Activated naive CD4-positive, alpha-beta T cell treated with anti-CD3 and anti-CD28 coated beads, Interleukin-2, amount 10 ng/mL, durations not matched to agents 7 days and 5 days (primary cell): Measurements from ENCODE around the gene THAP3.
A peak's percentile ranks its signal among the peaks of the same experiment; 100 is the strongest.
"Not testable (repeated sequence)": the region's sequence is repeated elsewhere in the genome, so short reads cannot be mapped to it uniquely, and the experiment has no call there.

Source experiments
- CTCF ChIA-PET: fragments of 350-600 bp; sonication (Branson Sonifier 250); formaldehyde crosslinking; loops from one replicate; lab custom pipeline; 2021; ENCODE audit warnings: antibody characterized with exemption; lab: Charles Lee
- DNase-seq: peaks from one replicate; pipeline ENCODE4 v3.0.0-alpha.2; 2020
- H3K27ac Mint-ChIP-seq: one replicate; pipeline ENCODE4 v1.8.0; 2021; ENCODE audit warnings: mild to moderate bottlenecking, moderate library complexity, mixed read lengths
- H3K27me3 Mint-ChIP-seq: one replicate; pipeline ENCODE4 v1.8.0; 2021; ENCODE audit warnings: mild to moderate bottlenecking, mixed read lengths
- H3K36me3 Mint-ChIP-seq: one replicate; pipeline ENCODE4 v1.8.0; 2021; ENCODE audit warnings: mixed read lengths
- H3K4me1 Mint-ChIP-seq: one replicate; pipeline ENCODE4 v1.8.0; 2021; ENCODE audit warnings: mixed read lengths
- H3K4me3 Mint-ChIP-seq: one replicate; pipeline ENCODE4 v1.8.0; 2021; ENCODE audit warnings: mild to moderate bottlenecking, moderate library complexity, mixed read lengths
- H3K9me3 Mint-ChIP-seq: one replicate; pipeline ENCODE4 v1.8.0; 2021; ENCODE audit warnings: mixed read lengths

The THAP3 gene

GRCh38 chr1:6645018-6645417 lies 20.4 kb downstream of the THAP3 start:
- Mint-ChIP-seq H3K4me1 (peaks cover 4% of the 10 kb centered on the region), H3K27me3 (no peaks in the 10 kb centered on the region), H3K27ac (no peak overlapping the region), H3K4me3 (no peak overlapping the region), H3K36me3 (peaks cover 6% of the 10 kb centered on the region), H3K9me3 (no peaks in the 10 kb centered on the region)
- no peak for DNase-seq
- CTCF ChIA-PET: interaction anchor here (1.0 to 5.9 kb wide), 8 partner anchors 9 to 161 kb away, joined by 3 to 43 read pairs (median 4); no protein-coding TSS in a partner anchor

GRCh38 chr1:6646499-6647148 lies 22.0 kb downstream of the THAP3 start:
- CTCF ChIA-PET: interaction anchor here (0.6 to 5.9 kb wide), 31 partner anchors 9 to 262 kb away, joined by 3 to 43 read pairs (median 4); partner anchors contain the start of gene NOL9
- Mint-ChIP-seq H3K36me3 (peaks cover 6% of the 10 kb centered on the region), H3K4me3 (no peak overlapping the region), H3K9me3 (no peaks in the 10 kb centered on the region), H3K27ac (no peak overlapping the region), H3K27me3 (no peaks in the 10 kb centered on the region), H3K4me1 (peaks cover 4% of the 10 kb centered on the region)
- peak; percentile 55 for DNase-seq

GRCh38 chr1:6648556-6648955 lies 23.9 kb downstream of the THAP3 start:
- no peaks in the 10 kb centered on the region for H3K27me3 Mint-ChIP-seq
- H3K27ac Mint-ChIP-seq: no peak overlapping the region
- no peaks in the 10 kb centered on the region for H3K9me3 Mint-ChIP-seq
- no peak for DNase-seq
- H3K36me3 Mint-ChIP-seq: peaks cover 6% of the 10 kb centered on the region
- no peak overlapping the region for H3K4me3 Mint-ChIP-seq
- peaks cover 4% of the 10 kb centered on the region for H3K4me1 Mint-ChIP-seq
- CTCF ChIA-PET: interaction anchor here (0.8 to 5.9 kb wide), 3 partner anchors 92 to 161 kb away, joined by 3 to 43 read pairs (median 4); partner anchors contain the start of gene TAS1R1

GRCh38 chr1:6651909-6652308 lies 27.2 kb downstream of the THAP3 start:
- peaks cover 4% of the 10 kb centered on the region for H3K4me1 Mint-ChIP-seq
- no peak overlapping the region for H3K4me3 Mint-ChIP-seq
- H3K27me3 Mint-ChIP-seq: no peaks in the 10 kb centered on the region
- CTCF ChIA-PET: interaction anchor here (0.9 kb wide), 1 partner anchor 20 kb away, joined by 4 read pairs; no protein-coding TSS in a partner anchor
- no peaks in the 10 kb centered on the region for H3K9me3 Mint-ChIP-seq
- no peak for DNase-seq
- H3K36me3 Mint-ChIP-seq: peaks cover 6% of the 10 kb centered on the region
- H3K27ac Mint-ChIP-seq: no peak overlapping the region

- H3K4me3 Mint-ChIP-seq: no peak overlapping the region
- peaks cover 6% of the 10 kb centered on the region for H3K4me1 Mint-ChIP-seq
- no peaks in the 10 kb centered on the region for H3K9me3 Mint-ChIP-seq
- H3K36me3 Mint-ChIP-seq: peaks cover 6% of the 10 kb centered on the region
- DNase-seq: no peak
- H3K27ac Mint-ChIP-seq: no peak overlapping the region
- no peaks in the 10 kb centered on the region for H3K27me3 Mint-ChIP-seq
- CTCF ChIA-PET: interaction anchor here (1.0 kb wide), 1 partner anchor 9 kb away, joined by 3 read pairs; no protein-coding TSS in a partner anchor
These were observed 28.3 kb downstream of the THAP3 start for GRCh38 chr1:6652986-6653385.

- H3K4me3 Mint-ChIP-seq: no peak overlapping the region
- no peak overlapping the region for H3K27ac Mint-ChIP-seq
- CTCF ChIA-PET: interaction anchor here (1.0 to 1.3 kb wide), 3 partner anchors 8 to 17 kb away, joined by 3 read pairs; no protein-coding TSS in a partner anchor
- no peak for DNase-seq
- H3K27me3 Mint-ChIP-seq: no peaks in the 10 kb centered on the region
- no peaks in the 10 kb centered on the region for H3K9me3 Mint-ChIP-seq
- peaks cover 6% of the 10 kb centered on the region for H3K36me3 Mint-ChIP-seq
- peaks cover 6% of the 10 kb centered on the region for H3K4me1 Mint-ChIP-seq
These were observed 29.0 kb downstream of the THAP3 start for GRCh38 chr1:6653436-6654290.

GRCh38 chr1:6657138-6657537 lies 32.5 kb downstream of the THAP3 start:
- Mint-ChIP-seq H3K36me3 (peaks cover 6% of the 10 kb centered on the region), H3K27me3 (no peaks in the 10 kb centered on the region), H3K27ac (no peak overlapping the region), H3K9me3 (no peaks in the 10 kb centered on the region), H3K4me1 (peaks cover 6% of the 10 kb centered on the region), H3K4me3 (no peak overlapping the region)
- no peak for DNase-seq
- CTCF ChIA-PET: interaction anchor here (1.2 kb wide), 1 partner anchor 11 kb away, joined by 3 read pairs; no protein-coding TSS in a partner anchor

- H3K9me3 Mint-ChIP-seq: no peaks in the 10 kb centered on the region
- H3K4me3 Mint-ChIP-seq: no peak overlapping the region
- CTCF ChIA-PET: interaction anchor here (1.2 kb wide), 1 partner anchor 11 kb away, joined by 3 read pairs; no protein-coding TSS in a partner anchor
These were observed 33.8 kb downstream of the THAP3 start for GRCh38 chr1:6658359-6659060.

GRCh38 chr1:6660415-6661049 lies 35.9 kb downstream of the THAP3 start:
- peaks cover 6% of the 10 kb centered on the region for H3K4me1 Mint-ChIP-seq

More at GRCh38 chr1:6658359-6659060, 33.8 kb downstream of the THAP3 start:
- H3K4me1 Mint-ChIP-seq: peaks cover 6% of the 10 kb centered on the region
- DNase-seq: no peak
- H3K36me3 Mint-ChIP-seq: peaks cover 7% of the 10 kb centered on the region
- no peaks in the 10 kb centered on the region for H3K27me3 Mint-ChIP-seq
- H3K27ac Mint-ChIP-seq: no peak overlapping the region

GRCh38 chr1:6662468-6662867 lies 37.8 kb downstream of the THAP3 start:
- not testable (repeated sequence) for H3K4me1 Mint-ChIP-seq, H3K27me3 Mint-ChIP-seq, H3K27ac Mint-ChIP-seq, H3K9me3 Mint-ChIP-seq, DNase-seq, H3K4me3 Mint-ChIP-seq
- CTCF ChIA-PET: interaction anchor here (0.6 to 1.3 kb wide), 2 partner anchors 12 to 16 kb away, joined by 3 read pairs; no protein-coding TSS in a partner anchor
- H3K36me3 Mint-ChIP-seq: peaks cover 11% of the 10 kb centered on the region

More at GRCh38 chr1:6660415-6661049, 35.9 kb downstream of the THAP3 start:
- Mint-ChIP-seq H3K27me3 (no peaks in the 10 kb centered on the region), H3K4me3 (no peak overlapping the region), H3K36me3 (peaks cover 9% of the 10 kb centered on the region), H3K9me3 (no peaks in the 10 kb centered on the region), H3K27ac (no peak overlapping the region)
- DNase-seq: no peak
- CTCF ChIA-PET: no interaction called here

- CTCF ChIA-PET: no interaction called here
- DNase-seq: no peak
- H3K4me1 Mint-ChIP-seq: no peaks in the 10 kb centered on the region
- no peaks in the 10 kb centered on the region for H3K27me3 Mint-ChIP-seq
- H3K9me3 Mint-ChIP-seq: no peaks in the 10 kb centered on the region
- no peak overlapping the region for H3K27ac Mint-ChIP-seq
- peaks cover 17% of the 10 kb centered on the region for H3K36me3 Mint-ChIP-seq
- no peak overlapping the region for H3K4me3 Mint-ChIP-seq
These were observed 42.0 kb downstream of the THAP3 start for GRCh38 chr1:6666696-6667095.

GRCh38 chr1:6667139-6667538 lies 42.5 kb downstream of the THAP3 start:
- H3K27me3 Mint-ChIP-seq: no peaks in the 10 kb centered on the region
- no peak overlapping the region for H3K27ac Mint-ChIP-seq
- DNase-seq: no peak
- no peaks in the 10 kb centered on the region for H3K9me3 Mint-ChIP-seq
- CTCF ChIA-PET: no interaction called here
- no peaks in the 10 kb centered on the region for H3K4me1 Mint-ChIP-seq
- H3K36me3 Mint-ChIP-seq: peaks cover 19% of the 10 kb centered on the region
- H3K4me3 Mint-ChIP-seq: no peak overlapping the region

GRCh38 chr1:6668503-6668902 lies 43.8 kb downstream of the THAP3 start:
- Mint-ChIP-seq H3K27me3 (no peaks in the 10 kb centered on the region), H3K27ac (no peak overlapping the region), H3K4me3 (no peak overlapping the region), H3K36me3 (peaks cover 15% of the 10 kb centered on the region), H3K9me3 (no peaks in the 10 kb centered on the region), H3K4me1 (no peaks in the 10 kb centered on the region)
- CTCF ChIA-PET: interaction anchor here (1.9 kb wide), 1 partner anchor 22 kb away, joined by 5 read pairs; no protein-coding TSS in a partner anchor
- DNase-seq: no peak
